Spleen (tissue), 11 donors: Measurements from ENCODE around the gene INF2. TPM values are rescaled to one million over a fixed set of nuclear protein-coding genes. Genes with fewer than 3 reads are reported as not detected.

Source experiments
- DNase-seq: peaks from one replicate; pipeline ENCODE4 v3.0.0-alpha.2; 2020
- H3K27ac ChIP-seq, 8 donors: fragments of 200-600 bp; sonication (generic) in 7 of 8; 1 replicate in 4 of 8; 2 replicates in 4 of 8; pipeline versions ENCODE4 v1.5.0 to v1.8.0; 2016 to 2021; ENCODE audit warnings: inconsistent platforms in 4 of 8, mild to moderate bottlenecking in 4 of 8, moderate library complexity in 1 of 8
- H3K27me3 ChIP-seq, 7 donors: fragments of 200-600 bp; sonication (generic) in 6 of 7; replicated peaks in 1 of 7; 1 replicate in 4 of 7; 2 replicates in 3 of 7; pipeline versions ENCODE4 v1.5.0 to v1.8.0; 2016 to 2021; ENCODE audit warnings: inconsistent platforms in 3 of 7, mild to moderate bottlenecking in 1 of 7
- H3K36me3 ChIP-seq, 6 donors: fragments of 200-600 bp; sonication (generic) in 5 of 6; 1 replicate in 4 of 6; 2 replicates in 2 of 6; pipeline versions ENCODE4 v1.5.0 to v1.8.0; 2016 to 2021; ENCODE audit warnings: inconsistent platforms in 2 of 6
- H3K4me1 ChIP-seq, 6 donors: fragments of 200-600 bp; sonication (generic) in 5 of 6; 1 replicate in 3 of 6; 2 replicates in 3 of 6; pipeline versions ENCODE4 v1.5.0 to v1.8.0; 2016 to 2021; ENCODE audit warnings: inconsistent platforms in 3 of 6
- H3K4me3 ChIP-seq, 8 donors: fragments of 200-600 bp; sonication (generic) in 7 of 8; 1 replicate in 4 of 8; 2 replicates in 4 of 8; pipeline versions ENCODE4 v1.5.0 to v1.8.0; 2016 to 2021; ENCODE audit warnings: inconsistent platforms in 4 of 8, mild to moderate bottlenecking in 4 of 8, moderate library complexity in 2 of 8
- H3K9me3 ChIP-seq, 8 donors: fragments of 200-600 bp; sonication (generic) in 7 of 8; 1 replicate in 4 of 8; 2 replicates in 4 of 8; pipeline versions ENCODE4 v1.5.0 to v1.8.0; 2016 to 2021; ENCODE audit warnings: inconsistent platforms in 4 of 8
- POLR2A ChIP-seq, 3 donors: fragments of 450-650 bp; IDR thresholded peaks; one replicate each; pipeline ENCODE4 v1.5.1; 2017; ENCODE audit warnings: antibody characterized with exemption in 3 of 3, mild to moderate bottlenecking in 1 of 3
- POLR2AphosphoS5 ChIP-seq, 3 donors: sonication (generic); formaldehyde crosslinking; IDR thresholded peaks; one replicate each; pipeline ENCODE4 v1.5.1; 2017; ENCODE audit warnings: antibody characterized with exemption in 3 of 3
- WGBS, 5 donors: extraction: QIAGEN DNeasy Blood & Tissue Kit in 3 of 5; methylation state at CpG; one replicate each; pipeline versions ENCODE4 v1.1.5 to v1.1.7; 2013 to 2018; 5-methylcytosine and 5-hydroxymethylcytosine counted together
- intact Hi-C: fragments of 100-400 bp; cut with DNase I; formaldehyde crosslinking; loops from one replicate; pipeline ENCODE4 v1.15.0; 2023; ENCODE audit warnings: low total_unique reads
- polyA plus RNA-seq, 3 donors: library from polyadenylated mRNA; stranded (reverse); fragments of 200-250 nt; gene quantifications; one replicate each; pipeline ENCODE4 v1.2.1, GENCODE V29; 2013
- total RNA-seq, 7 donors: library from RNA; depleted of rRNA in 3 of 7; stranded (reverse); fragments of >200 nt in 3 of 7; fragmentation: NEBNext Ultra II Directional in 4 of 7; extraction: Animal tissue kit (Norgen Biotek cat#: 25700) in 4 of 7; gene quantifications; one replicate each; pipeline versions ENCODE4 v1.1.0 to v1.2.1, GENCODE V29; 2016 to 2021
- TF ChIP-seq, protein P1 (sequence below), 11 experiments: fragments of 200-600 bp in 7 of 11; fragments of 450-650 bp in 4 of 11; sonication (generic) in 4 of 11; IDR thresholded peaks in 8 of 11; conservative IDR thresholded peaks in 3 of 11; 1 replicate in 7 of 11; 2 replicates in 4 of 11; pipeline versions ENCODE4 v1.4.0 to v1.8.0; 2016 to 2021; ENCODE audit warnings: antibody characterized with exemption in 11 of 11, inconsistent platforms in 4 of 11, mild to moderate bottlenecking in 1 of 11
- donor health status: healthy with polysubstance abuse.
- donor health status: DM: no; HTN: no; CAD: no; lungs with moderate emphysema.
- donor health status: DM: no; HTN: no; CAD: no.
- donor health status: Bipolar disorder and iron deficiency.
- donor health status: healthy.
- donor health status: DM: no; HTN: no; CAD: no.
- donor health status: DM: yes; HTN: yes; CAD: no.

The INF2 gene
- total and polyA plus RNA-seq, 10 donors, result 56.6 to 120 (median 98.6) TPM

GRCh38 chr14:104722938-104723650 lies 33.7 kb downstream of the INF2 start:
- peaks cover 0 to 30% (median 11%) of the 10 kb centered on the region in 6 donors for H3K36me3 ChIP-seq
- H3K27me3 ChIP-seq, result peaks cover 0 to 11% (median 0%) of the 10 kb centered on the region in 7 donors
- H3K27ac ChIP-seq, result peak overlapping the region in 2 of 8 donors; percentile 68 to 78
- 36 to 90% (median 50%) methylated on average over 3 to 26 of the region's 26 CpGs for WGBS, 5 donors
- peaks cover 5 to 43% (median 25%) of the 10 kb centered on the region in 6 donors for H3K4me1 ChIP-seq
- intact Hi-C loops, result no loop called here
- TF ChIP-seq POLR2A (IDR thresholded peaks at IDR 0.05), result no peak
- TF ChIP-seq POLR2AphosphoS5 (IDR thresholded peaks at IDR 0.05), result no peak
- TF ChIP-seq, protein P1, sequence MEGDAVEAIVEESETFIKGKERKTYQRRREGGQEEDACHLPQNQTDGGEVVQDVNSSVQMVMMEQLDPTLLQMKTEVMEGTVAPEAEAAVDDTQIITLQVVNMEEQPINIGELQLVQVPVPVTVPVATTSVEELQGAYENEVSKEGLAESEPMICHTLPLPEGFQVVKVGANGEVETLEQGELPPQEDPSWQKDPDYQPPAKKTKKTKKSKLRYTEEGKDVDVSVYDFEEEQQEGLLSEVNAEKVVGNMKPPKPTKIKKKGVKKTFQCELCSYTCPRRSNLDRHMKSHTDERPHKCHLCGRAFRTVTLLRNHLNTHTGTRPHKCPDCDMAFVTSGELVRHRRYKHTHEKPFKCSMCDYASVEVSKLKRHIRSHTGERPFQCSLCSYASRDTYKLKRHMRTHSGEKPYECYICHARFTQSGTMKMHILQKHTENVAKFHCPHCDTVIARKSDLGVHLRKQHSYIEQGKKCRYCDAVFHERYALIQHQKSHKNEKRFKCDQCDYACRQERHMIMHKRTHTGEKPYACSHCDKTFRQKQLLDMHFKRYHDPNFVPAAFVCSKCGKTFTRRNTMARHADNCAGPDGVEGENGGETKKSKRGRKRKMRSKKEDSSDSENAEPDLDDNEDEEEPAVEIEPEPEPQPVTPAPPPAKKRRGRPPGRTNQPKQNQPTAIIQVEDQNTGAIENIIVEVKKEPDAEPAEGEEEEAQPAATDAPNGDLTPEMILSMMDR (IDR thresholded peaks at IDR 0.05 in 8 of 11, conservative IDR thresholded peaks at IDR 0.05 in 3 of 11), result no peak
- DNase-seq, result no peak
- peak overlapping the region; percentile 57 to 97 (median 78) for H3K4me3 ChIP-seq
- no peaks in the 10 kb centered on the region for H3K9me3 ChIP-seq

DNA sequence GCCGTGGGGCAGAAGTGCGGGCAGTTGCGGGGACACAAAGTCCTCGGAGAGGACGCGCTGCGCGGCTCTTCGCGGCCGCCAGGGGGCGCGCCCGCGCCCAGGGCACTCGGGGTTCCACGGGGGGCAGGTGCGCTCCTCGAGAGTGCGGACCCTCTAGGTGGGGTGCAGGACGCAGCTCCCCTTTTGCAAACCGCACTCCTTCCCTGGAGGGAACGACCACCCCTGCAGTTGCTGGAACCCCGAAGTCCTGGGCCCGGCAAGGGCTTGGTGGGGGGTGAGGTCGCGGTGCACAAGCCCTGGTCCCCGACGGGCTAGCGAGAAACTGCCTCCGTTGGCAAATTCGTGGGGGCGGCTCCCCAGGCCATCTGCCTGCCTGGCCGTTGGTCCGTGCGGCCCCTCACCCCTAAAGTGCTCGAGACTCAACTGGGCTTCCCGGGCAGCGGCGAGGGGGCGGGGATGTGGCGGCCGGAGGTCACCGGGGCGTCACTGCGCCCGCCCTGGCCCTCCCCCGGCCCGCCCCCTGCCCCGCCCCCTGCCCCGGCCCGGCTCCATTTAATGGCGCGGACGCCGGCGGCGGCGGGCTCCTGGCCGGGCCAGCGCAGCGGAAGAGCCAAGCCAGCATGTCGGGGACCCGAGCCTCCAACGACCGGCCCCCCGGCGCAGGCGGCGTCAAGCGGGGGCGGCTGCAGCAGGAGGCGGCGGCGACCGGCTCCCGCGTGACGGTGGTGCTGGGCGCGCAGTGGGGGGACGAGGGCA lies 34.4 kb downstream of the INF2 start, which contains the start of gene ADSS1:
Gene ADSS1 (plus strand): TSS at position 579 of the 756 bp plus-strand sequence. CDS start 42 bp downstream, at position 621.
- TF ChIP-seq, protein P1 (IDR thresholded peaks at IDR 0.05 in 8 of 11, conservative IDR thresholded peaks at IDR 0.05 in 3 of 11), result peak; percentile 75 to 99 (median 95)
- peak; percentile 6 to 76 (median 31) for TF ChIP-seq POLR2AphosphoS5 (IDR thresholded peaks at IDR 0.05)
- TF ChIP-seq POLR2A (IDR thresholded peaks at IDR 0.05), result no peak
- peak; percentile 93 for DNase-seq
- Histone ChIP-seq H3K9me3 (no peaks in the 10 kb centered on the region), H3K27me3 (peaks cover 0 to 11% (median 0%) of the 10 kb centered on the region in 7 donors), H3K36me3 (peaks cover 0 to 23% (median 8%) of the 10 kb centered on the region in 6 donors), H3K27ac (peak within 1 kb of the TSS in 5 of 8 donors; percentile 57 to 78 (median 68)), H3K4me1 (peaks cover 5 to 43% (median 25%) of the 10 kb centered on the region in 6 donors), H3K4me3 (peak within 1 kb of the TSS; percentile 57 to 97 (median 78))
- WGBS, 5 donors, result 0 to 1% (median 0%) methylated on average over 6 to 82 of the region's 82 CpGs
- intact Hi-C loops, result no loop called here

DNA sequence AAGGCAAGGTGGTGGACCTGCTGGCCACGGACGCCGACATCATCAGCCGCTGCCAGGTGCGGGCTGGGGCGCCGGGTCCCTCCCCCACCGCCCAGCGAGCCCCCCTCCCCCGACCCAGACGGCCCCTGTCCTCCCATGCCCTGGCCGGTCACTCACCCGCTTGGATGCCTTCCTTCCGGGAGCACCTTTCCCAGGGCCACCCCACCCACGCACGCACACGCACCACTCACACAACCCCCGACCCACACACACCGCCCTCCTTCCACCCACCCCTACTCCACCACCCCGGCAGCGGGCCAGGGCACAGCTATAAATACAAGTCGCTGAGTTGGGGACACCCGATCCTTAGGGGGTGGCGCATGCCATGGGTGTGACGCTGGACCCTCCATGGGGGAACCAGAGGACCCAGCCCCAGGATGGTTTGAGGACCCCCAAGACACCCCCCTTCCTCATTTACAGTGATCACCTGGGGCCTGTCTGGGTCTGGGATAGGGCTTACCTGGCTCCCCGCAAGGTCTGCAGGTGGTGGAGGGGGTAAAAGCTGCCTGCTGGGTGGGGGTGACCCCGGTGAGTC lies 35.1 kb downstream of the INF2 start:
- Histone ChIP-seq H3K9me3 (no peaks in the 10 kb centered on the region), H3K36me3 (peaks cover 0 to 16% (median 1%) of the 10 kb centered on the region in 6 donors), H3K4me1 (peaks cover 5 to 43% (median 25%) of the 10 kb centered on the region in 6 donors), H3K27me3 (peaks cover 0 to 11% (median 0%) of the 10 kb centered on the region in 7 donors), H3K4me3 (peak overlapping the region; percentile 57 to 97 (median 78)), H3K27ac (peak overlapping the region in 5 of 8 donors; percentile 57 to 78 (median 68))
- DNase-seq, result no peak
- 5 to 14% (median 8%) methylated on average over 16 to 27 of the region's 27 CpGs for WGBS, 5 donors
- intact Hi-C loops, result no loop called here
- TF ChIP-seq, protein P1 (IDR thresholded peaks at IDR 0.05 in 8 of 11, conservative IDR thresholded peaks at IDR 0.05 in 3 of 11), result no peak
- no peak for TF ChIP-seq POLR2AphosphoS5 (IDR thresholded peaks at IDR 0.05)
- TF ChIP-seq POLR2A (IDR thresholded peaks at IDR 0.05), result no peak
